ENCODE measurements around the gene FLCN.

Gene FLCN

DNA sequence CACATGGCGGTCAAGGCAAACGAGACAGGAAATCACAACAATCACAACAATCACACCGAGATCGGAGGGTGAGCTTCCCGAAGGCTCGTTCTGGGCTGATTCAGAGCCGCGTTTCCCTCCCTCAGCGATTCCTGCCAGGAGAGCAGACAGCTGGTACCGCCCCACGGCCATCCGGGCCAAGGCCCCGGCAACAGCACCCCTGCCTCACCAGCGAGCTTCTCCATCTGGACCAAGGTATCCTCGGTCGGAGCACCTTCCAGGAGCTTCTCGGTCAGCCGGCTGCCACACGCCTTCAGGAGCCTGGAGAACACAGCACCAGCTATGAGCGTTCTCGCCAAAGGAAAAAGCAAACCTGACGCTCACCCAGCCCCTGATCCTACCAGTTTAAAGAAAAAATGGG, 15.6 kb downstream of the FLCN start:
- no peak overlapping the region for H3K4me3 ChIP-seq (ENCODE audit: control insufficient read depth, low read depth, low read length)
- DNase-seq (ENCODE audit: low read depth) = no peak
- TF ChIP-seq, protein P1, sequence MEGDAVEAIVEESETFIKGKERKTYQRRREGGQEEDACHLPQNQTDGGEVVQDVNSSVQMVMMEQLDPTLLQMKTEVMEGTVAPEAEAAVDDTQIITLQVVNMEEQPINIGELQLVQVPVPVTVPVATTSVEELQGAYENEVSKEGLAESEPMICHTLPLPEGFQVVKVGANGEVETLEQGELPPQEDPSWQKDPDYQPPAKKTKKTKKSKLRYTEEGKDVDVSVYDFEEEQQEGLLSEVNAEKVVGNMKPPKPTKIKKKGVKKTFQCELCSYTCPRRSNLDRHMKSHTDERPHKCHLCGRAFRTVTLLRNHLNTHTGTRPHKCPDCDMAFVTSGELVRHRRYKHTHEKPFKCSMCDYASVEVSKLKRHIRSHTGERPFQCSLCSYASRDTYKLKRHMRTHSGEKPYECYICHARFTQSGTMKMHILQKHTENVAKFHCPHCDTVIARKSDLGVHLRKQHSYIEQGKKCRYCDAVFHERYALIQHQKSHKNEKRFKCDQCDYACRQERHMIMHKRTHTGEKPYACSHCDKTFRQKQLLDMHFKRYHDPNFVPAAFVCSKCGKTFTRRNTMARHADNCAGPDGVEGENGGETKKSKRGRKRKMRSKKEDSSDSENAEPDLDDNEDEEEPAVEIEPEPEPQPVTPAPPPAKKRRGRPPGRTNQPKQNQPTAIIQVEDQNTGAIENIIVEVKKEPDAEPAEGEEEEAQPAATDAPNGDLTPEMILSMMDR (IDR thresholded peaks at IDR 0.05; ENCODE audit: control insufficient read depth, insufficient read depth, low read depth, low read length, missing control alignments) = no peak

DNA sequence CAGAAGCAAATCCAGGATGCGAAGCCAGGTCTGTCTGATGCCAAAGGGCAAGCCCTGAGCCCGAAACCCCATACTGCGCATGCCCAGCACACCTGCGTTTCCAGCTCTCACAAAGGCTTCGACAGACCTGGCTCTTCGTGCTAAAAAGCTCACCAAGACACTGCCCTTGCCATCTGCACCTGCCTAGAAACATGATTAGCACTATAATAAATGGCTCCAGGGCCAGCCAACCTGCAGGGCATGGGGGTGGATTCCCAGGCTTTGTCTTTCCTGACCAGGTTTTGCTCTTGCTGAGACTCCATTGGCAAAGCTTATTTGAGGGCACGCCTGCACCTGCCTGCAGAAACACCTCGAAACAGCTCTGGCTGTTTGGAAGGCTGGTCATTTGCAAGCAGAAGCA, 16.4 kb downstream of the FLCN start:
- TF ChIP-seq, protein P1 (IDR thresholded peaks at IDR 0.05; ENCODE audit: control insufficient read depth, insufficient read depth, low read depth, low read length, missing control alignments) = no peak

DNA sequence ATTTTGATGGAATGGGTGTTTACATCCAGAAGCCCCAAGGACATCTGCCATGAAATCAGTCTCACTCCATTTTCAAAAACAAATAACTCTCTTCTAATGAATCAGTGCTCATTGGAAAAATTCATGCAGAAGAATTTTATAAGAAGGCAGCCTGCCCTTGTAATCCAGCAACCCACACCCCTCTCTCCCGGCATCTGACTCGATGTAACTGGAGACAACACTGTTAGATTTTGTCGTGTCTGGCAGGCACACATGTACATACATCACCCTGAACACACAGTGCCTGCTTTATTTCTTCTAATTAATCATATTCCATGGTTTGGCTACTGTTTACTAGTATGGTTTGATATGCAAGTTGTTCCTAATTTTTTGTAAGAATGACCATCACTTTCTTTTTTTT, 19.0 kb downstream of the FLCN start:
- TF ChIP-seq, protein P1 (IDR thresholded peaks at IDR 0.05; ENCODE audit: control insufficient read depth, insufficient read depth, low read depth, low read length, missing control alignments) = no peak
- no peak overlapping the region for H3K4me3 ChIP-seq (ENCODE audit: control insufficient read depth, low read depth, low read length)
- DNase-seq (ENCODE audit: low read depth) = no peak

More for the DNA sequence above, 16.4 kb downstream of the FLCN start:
- no peak for DNase-seq (ENCODE audit: low read depth)
- no peak overlapping the region for H3K4me3 ChIP-seq (ENCODE audit: control insufficient read depth, low read depth, low read length)

GRCh38 chr17:17216776-17217175, 20.2 kb downstream of the FLCN start:
- no peak overlapping the region for H3K4me3 ChIP-seq (ENCODE audit: control insufficient read depth, low read depth, low read length)
- TF ChIP-seq, protein P1 (IDR thresholded peaks at IDR 0.05; ENCODE audit: control insufficient read depth, insufficient read depth, low read depth, low read length, missing control alignments) = no peak
- DNase-seq (ENCODE audit: low read depth) = no peak

DNA sequence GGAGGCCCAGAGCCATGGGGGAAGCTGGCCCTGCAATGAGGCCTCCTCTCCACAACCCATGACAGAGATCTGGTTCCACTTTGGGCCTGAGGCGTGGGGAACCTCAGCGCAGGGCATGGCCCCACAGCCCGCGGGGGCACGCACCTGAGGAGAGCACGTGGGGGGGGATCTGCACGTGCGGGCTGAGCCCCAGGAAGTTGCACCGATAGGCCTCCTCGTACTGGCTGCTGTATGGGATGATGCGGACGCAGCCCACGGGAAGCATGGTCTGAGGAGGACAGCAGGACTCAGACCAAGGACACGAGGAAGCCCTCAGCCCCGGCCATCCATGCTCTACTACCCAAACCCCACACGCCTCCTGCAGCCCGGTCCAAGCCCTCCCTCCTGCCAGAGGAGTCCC, 20.7 kb downstream of the FLCN start:
- no peak for DNase-seq (ENCODE audit: low read depth)
- TF ChIP-seq, protein P1 (IDR thresholded peaks at IDR 0.05; ENCODE audit: control insufficient read depth, insufficient read depth, low read depth, low read length, missing control alignments) = no peak
- H3K4me3 ChIP-seq (ENCODE audit: control insufficient read depth, low read depth, low read length) = no peak overlapping the region

- TF ChIP-seq, protein P1 (IDR thresholded peaks at IDR 0.05; ENCODE audit: control insufficient read depth, insufficient read depth, low read depth, low read length, missing control alignments) = no peak
- no peak for DNase-seq (ENCODE audit: low read depth)
- no peak overlapping the region for H3K4me3 ChIP-seq (ENCODE audit: control insufficient read depth, low read depth, low read length)
These were observed 21.4 kb downstream of the FLCN start for GRCh38 chr17:17215575-17215974.
